ENCODE measurements around the gene HDAC7.

Gene HDAC7

DNA sequence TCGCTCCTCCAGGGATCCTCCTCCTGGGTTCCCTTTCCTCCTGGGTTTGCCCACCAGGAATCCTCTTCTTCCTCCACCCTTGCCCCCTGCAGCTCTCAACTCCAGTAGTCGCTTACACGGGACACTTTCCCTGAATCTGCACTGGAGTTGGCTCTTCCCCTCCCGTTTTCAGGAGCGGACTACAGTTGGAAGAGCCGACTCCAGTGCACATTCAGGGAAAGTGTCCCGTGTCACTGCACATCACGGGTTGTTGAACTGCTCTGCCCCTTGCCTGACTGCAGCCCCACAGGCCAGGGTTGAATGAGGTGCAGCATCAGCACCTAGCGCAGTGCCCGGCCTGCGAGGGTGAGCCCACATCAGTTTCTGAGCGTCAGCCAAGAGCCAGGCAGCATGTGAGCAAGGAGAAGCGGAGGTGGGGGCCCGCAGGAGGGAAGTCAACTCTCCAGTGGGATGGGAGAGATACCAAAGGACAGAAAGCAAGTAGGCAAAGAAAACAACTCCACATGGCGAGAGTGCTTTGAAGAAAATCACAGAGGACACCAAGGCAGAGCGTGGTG, 74.1 kb downstream of the HDAC7 start:
- H2AFZ ChIP-seq (ENCODE audit: low read depth, low read length), result no peak overlapping the region
- no peaks in the 10 kb centered on the region for H3K36me3 ChIP-seq (ENCODE audit: insufficient read depth, low read length)
- H3K4me3 ChIP-seq (ENCODE audit: low read length), result no peak overlapping the region
- H3K4me1 ChIP-seq (ENCODE audit: insufficient read depth, low read length), result peaks cover 3% of the 10 kb centered on the region
- no peaks in the 10 kb centered on the region for H3K9me3 ChIP-seq (ENCODE audit: low read length)
- H3K27me3 ChIP-seq (ENCODE audit: insufficient read depth, low read length), result peaks cover 3% of the 10 kb centered on the region

DNA sequence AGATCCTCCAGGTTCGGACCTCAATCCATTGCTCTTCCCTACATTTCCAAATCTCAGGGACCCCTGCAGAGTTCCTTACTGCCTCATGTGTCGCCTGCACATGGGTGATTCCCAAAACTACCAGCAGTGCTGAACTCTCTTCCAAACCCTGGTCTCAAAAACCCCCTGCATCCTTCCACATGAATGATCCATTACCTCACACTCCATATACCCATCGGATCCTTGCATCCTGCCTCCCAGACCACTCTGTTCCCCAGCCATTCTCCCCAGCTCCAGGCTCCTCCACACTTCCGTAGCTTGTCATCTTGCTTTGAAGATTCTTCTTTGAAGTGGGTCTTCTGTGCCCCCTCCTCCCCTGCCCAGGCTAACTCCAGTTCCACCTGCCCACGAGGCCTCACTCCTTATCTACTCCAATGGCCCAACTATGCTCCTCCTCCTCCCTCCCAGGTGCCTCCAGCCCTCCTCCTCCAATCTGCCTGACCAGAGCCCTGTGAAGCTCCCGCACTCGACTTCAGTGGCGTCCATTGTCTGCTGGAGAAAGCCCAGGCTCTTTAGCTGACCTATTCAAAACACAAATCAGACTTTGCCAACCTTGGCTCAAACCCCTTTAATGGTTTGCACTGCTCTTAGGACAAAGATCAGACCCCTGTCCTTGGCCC, 74.8 kb downstream of the HDAC7 start:
- Histone ChIP-seq H3K27me3 (ENCODE audit: insufficient read depth, low read length) (peaks cover 3% of the 10 kb centered on the region), H3K36me3 (ENCODE audit: insufficient read depth, low read length) (no peaks in the 10 kb centered on the region), H2AFZ (ENCODE audit: low read depth, low read length) (no peak overlapping the region), H3K4me3 (ENCODE audit: low read length) (no peak overlapping the region), H3K9me3 (ENCODE audit: low read length) (no peaks in the 10 kb centered on the region), H3K4me1 (ENCODE audit: insufficient read depth, low read length) (peaks cover 3% of the 10 kb centered on the region)

DNA sequence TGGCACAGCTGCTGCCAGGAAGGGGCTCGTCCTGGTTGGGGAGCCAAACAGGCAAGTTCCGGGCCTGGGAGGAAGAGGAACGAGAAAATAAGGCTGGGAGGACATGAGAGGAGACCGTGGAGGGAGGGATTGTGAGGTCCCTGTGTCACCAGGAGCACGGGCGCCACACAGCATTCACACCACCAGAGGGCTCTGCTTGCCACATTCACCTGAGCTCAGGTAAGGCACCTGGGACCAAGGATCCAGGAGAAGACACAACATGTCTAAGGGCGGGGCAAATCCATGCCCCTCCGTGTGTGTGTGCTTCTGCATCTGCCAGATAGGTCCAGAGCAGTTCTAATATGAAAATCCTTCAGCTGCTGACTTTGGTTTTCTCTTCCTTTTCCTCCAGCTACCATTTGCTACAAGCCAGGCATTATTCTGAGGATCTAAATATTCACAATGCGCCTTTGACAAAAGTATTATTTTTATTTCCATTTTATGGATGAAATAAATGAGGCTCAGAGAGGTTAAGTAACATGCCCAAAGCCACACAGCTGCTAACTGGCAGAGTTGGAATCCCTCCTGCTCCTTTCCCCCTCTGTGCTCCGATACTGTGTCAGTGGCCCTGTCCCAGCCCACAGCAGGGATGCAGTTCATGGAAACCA, 75.6 kb downstream of the HDAC7 start:
- H3K27me3 ChIP-seq (ENCODE audit: insufficient read depth, low read length), result peaks cover 3% of the 10 kb centered on the region
- H3K9me3 ChIP-seq (ENCODE audit: low read length), result no peaks in the 10 kb centered on the region
- no peak overlapping the region for H2AFZ ChIP-seq (ENCODE audit: low read depth, low read length)
- H3K4me3 ChIP-seq (ENCODE audit: low read length), result no peak overlapping the region
- peaks cover 3% of the 10 kb centered on the region for H3K4me1 ChIP-seq (ENCODE audit: insufficient read depth, low read length)
- no peaks in the 10 kb centered on the region for H3K36me3 ChIP-seq (ENCODE audit: insufficient read depth, low read length)

DNA sequence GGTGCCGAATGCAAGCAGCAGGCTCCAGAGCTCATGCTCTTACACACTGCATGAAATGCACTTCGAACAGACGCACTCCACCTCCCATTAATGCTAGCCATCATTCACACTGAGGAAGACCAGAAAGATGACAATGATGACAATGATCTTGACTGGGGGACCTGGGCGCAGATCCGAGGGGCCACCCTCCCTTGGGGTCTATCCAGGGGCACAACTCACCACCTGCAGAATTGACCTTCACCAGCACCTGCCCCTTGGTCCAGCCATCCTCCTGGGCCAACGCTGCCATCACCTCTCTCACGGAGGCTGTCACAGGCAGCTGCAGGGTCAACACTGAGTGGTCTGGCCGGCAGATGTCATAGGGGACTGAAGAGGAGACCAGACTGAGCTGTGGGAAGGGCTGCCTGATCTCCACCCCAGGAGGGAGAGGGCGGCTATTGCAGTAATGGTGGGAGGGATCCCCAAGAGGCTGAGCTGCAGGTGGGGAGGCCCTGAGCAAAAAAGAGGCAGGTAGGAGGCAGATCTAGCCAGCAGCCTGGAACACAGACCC, 76.3 kb downstream of the HDAC7 start:
- Histone ChIP-seq H3K4me1 (ENCODE audit: insufficient read depth, low read length) (peaks cover 3% of the 10 kb centered on the region), H3K9me3 (ENCODE audit: low read length) (no peaks in the 10 kb centered on the region), H3K4me3 (ENCODE audit: low read length) (no peak overlapping the region), H2AFZ (ENCODE audit: low read depth, low read length) (no peak overlapping the region), H3K27me3 (ENCODE audit: insufficient read depth, low read length) (peaks cover 3% of the 10 kb centered on the region), H3K36me3 (ENCODE audit: insufficient read depth, low read length) (no peaks in the 10 kb centered on the region)

DNA sequence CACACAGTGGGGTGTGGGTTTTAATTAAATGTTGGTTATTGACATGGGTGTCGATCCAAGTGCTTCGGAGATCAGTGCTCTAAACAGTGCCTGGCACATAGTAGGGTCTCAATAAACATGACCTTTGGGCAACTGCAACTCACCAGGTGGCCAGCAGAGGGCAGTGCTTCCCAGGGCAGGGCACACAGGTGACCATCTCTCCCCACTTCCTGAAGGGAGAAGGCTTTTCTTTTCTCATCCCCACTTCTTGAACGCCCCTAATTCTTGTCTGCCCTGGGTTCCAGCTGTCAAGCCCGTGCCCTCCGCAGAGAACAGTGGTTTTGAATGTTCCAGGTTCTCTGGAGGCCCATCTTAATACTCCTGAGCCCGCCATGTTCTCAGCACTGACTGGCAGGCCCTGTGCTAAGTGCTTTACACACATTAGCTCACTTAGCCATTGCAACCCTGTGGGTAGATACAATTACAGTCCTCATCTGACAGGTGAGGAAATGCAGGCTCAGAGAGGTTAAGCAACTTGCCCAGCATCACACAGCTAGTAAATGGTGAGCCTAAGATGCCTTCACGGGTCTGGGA, 77.4 kb downstream of the HDAC7 start:
- Histone ChIP-seq H3K4me3 (ENCODE audit: low read length) (no peak overlapping the region), H3K36me3 (ENCODE audit: insufficient read depth, low read length) (no peaks in the 10 kb centered on the region), H3K4me1 (ENCODE audit: insufficient read depth, low read length) (peaks cover 3% of the 10 kb centered on the region), H2AFZ (ENCODE audit: low read depth, low read length) (no peak overlapping the region), H3K27me3 (ENCODE audit: insufficient read depth, low read length) (no peaks in the 10 kb centered on the region), H3K9me3 (ENCODE audit: low read length) (no peaks in the 10 kb centered on the region)

DNA sequence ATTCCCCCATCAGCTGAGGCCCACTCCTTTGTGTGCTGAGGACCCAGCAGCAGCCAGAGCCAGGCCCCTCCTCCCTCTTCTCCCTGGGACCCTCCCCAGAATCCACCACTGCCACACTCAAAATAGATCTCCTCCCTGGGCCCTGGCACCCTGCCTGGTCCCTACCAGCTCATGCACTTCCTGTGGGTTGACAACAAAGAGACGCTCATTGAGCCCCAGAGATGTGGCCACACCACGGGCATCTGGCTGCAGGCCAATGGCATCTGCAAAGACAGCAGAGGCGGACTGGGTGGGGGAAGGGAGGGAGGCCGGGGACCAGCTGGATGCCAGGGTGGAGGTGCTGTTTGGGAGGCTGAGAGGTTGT, 78.4 kb downstream of the HDAC7 start:
- peaks cover 3% of the 10 kb centered on the region for H3K4me1 ChIP-seq (ENCODE audit: insufficient read depth, low read length)
- no peaks in the 10 kb centered on the region for H3K36me3 ChIP-seq (ENCODE audit: insufficient read depth, low read length)
- no peaks in the 10 kb centered on the region for H3K9me3 ChIP-seq (ENCODE audit: low read length)
- H2AFZ ChIP-seq (ENCODE audit: low read depth, low read length), result no peak overlapping the region
- no peaks in the 10 kb centered on the region for H3K27me3 ChIP-seq (ENCODE audit: insufficient read depth, low read length)
- H3K4me3 ChIP-seq (ENCODE audit: low read length), result no peak overlapping the region

DNA sequence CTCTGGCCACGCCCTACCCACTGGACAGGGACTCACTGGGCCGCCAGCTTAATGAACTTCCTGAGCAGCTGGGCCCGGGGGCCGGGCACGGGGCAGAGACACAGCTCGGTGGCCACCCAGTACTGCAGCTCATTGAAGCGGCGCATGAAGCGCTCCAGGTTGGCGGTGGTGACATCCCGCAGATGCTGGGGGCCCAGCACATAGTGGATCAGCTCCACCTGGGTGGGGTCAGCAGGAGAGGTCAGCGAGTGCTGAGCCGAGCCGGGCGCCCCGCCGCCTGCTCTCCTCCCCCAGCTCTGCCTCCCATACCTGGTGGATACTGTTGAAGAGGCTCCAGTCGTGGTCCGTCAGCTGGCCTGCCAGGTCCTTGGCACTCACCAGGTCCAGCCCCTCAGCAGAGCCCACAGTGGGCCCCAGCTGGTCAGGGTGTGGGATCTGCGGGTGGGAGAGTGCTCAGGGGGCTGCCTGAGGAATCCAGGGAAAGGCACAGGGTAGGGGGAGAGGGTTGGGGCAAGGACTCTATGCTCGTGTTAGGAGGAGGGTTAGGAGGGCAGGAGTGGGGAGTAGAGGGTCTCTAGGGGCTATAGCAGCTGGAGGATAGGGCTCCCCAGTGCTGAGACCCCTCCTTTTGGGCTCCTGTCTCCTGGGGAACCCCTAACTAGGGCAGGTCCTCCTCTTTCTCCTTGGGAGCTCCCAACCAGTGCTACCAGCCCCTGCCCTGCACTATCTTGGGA, 78.9 kb downstream of the HDAC7 start:
- H2AFZ ChIP-seq (ENCODE audit: low read depth, low read length), result no peak overlapping the region
- no peaks in the 10 kb centered on the region for H3K9me3 ChIP-seq (ENCODE audit: low read length)
- peaks cover 3% of the 10 kb centered on the region for H3K4me1 ChIP-seq (ENCODE audit: insufficient read depth, low read length)
- no peaks in the 10 kb centered on the region for H3K36me3 ChIP-seq (ENCODE audit: insufficient read depth, low read length)
- H3K27me3 ChIP-seq (ENCODE audit: insufficient read depth, low read length), result no peaks in the 10 kb centered on the region
- H3K4me3 ChIP-seq (ENCODE audit: low read length), result no peak overlapping the region

DNA sequence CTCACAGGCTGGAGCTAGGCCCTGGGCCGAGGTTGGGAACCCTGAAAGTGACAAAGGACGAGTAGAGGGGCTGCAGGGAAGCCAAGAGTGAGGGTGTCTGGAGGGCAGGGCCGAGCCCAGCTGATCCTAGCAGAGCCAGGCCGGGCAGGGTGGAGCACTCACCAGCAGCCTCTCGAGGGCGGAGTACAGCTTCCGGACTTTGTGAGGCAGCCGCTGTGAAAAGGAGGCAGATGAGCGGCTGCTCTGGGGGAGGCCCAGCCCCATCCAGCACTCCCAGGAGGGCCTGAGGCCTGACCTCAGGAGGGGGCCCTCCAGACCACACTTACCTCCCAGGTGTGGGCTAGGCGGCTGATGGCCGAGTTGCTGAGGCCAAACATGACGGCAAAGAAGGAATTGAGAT, 79.7 kb downstream of the HDAC7 start:
- Histone ChIP-seq H3K9me3 (ENCODE audit: low read length) (no peaks in the 10 kb centered on the region), H2AFZ (ENCODE audit: low read depth, low read length) (no peak overlapping the region), H3K4me3 (ENCODE audit: low read length) (no peak overlapping the region), H3K4me1 (ENCODE audit: insufficient read depth, low read length) (peaks cover 7% of the 10 kb centered on the region), H3K27me3 (ENCODE audit: insufficient read depth, low read length) (no peaks in the 10 kb centered on the region), H3K36me3 (ENCODE audit: insufficient read depth, low read length) (no peaks in the 10 kb centered on the region)

DNA sequence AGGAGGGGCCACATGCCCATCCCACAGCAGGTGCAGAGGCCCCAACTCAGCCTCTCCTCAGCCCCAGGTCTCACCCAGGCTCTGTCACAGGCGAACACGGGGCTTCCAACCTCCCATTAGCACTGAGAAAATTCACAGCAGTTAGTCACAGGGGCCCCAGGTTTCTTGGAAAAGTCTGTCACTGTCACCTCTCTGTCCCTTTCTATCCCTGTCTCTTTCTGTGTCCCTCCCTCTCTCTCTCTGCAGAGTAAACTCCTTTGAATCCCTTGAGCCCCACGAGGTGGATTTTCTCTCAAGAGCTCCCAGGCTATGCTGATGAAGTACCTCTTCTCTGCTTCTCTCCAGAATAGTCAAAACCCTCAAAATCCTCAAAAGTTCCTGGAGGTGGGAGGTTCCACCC, 80.4 kb downstream of the HDAC7 start:
- H3K36me3 ChIP-seq (ENCODE audit: insufficient read depth, low read length), result no peaks in the 10 kb centered on the region
- H3K4me1 ChIP-seq (ENCODE audit: insufficient read depth, low read length), result peaks cover 14% of the 10 kb centered on the region
- H2AFZ ChIP-seq (ENCODE audit: low read depth, low read length), result no peak overlapping the region
- H3K4me3 ChIP-seq (ENCODE audit: low read length), result no peak overlapping the region
- no peaks in the 10 kb centered on the region for H3K9me3 ChIP-seq (ENCODE audit: low read length)
- no peaks in the 10 kb centered on the region for H3K27me3 ChIP-seq (ENCODE audit: insufficient read depth, low read length)

DNA sequence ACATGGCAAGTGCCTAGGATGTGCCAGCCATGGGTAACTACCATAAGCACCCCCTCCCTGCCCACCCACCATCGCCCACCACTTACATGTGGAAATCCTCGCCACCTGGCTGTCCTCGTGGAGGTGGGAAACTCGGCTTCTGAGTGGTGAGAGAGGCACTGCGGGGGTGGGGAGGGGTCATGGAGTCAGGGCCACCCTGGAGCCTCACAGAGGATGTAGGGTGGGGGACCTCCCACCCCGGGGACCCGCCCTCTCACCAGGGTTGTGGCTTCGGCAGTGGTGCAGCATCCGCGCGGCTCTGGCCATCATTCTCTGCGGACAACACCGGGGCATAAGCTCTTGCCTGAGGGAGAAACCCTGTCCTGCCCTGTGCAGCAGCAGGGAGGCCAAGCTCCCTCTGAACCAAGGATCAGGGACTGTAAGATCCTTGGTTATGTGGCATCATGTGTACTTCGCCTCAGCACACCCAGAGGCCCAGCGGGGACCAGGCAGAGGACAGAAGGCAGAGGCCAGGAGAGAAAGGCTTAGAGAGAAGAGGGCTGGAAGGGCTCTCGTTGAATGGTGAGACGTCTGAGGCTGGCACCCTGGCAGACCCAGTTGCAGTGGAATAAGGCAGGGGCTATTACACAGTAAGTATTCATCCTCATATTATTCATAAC, 81.6 kb downstream of the HDAC7 start:
- no peaks in the 10 kb centered on the region for H3K27me3 ChIP-seq (ENCODE audit: insufficient read depth, low read length)
- no peak overlapping the region for H2AFZ ChIP-seq (ENCODE audit: low read depth, low read length)
- H3K36me3 ChIP-seq (ENCODE audit: insufficient read depth, low read length), result no peaks in the 10 kb centered on the region
- H3K9me3 ChIP-seq (ENCODE audit: low read length), result no peaks in the 10 kb centered on the region
- H3K4me1 ChIP-seq (ENCODE audit: insufficient read depth, low read length), result peaks cover 15% of the 10 kb centered on the region
- H3K4me3 ChIP-seq (ENCODE audit: low read length), result no peak overlapping the region

DNA sequence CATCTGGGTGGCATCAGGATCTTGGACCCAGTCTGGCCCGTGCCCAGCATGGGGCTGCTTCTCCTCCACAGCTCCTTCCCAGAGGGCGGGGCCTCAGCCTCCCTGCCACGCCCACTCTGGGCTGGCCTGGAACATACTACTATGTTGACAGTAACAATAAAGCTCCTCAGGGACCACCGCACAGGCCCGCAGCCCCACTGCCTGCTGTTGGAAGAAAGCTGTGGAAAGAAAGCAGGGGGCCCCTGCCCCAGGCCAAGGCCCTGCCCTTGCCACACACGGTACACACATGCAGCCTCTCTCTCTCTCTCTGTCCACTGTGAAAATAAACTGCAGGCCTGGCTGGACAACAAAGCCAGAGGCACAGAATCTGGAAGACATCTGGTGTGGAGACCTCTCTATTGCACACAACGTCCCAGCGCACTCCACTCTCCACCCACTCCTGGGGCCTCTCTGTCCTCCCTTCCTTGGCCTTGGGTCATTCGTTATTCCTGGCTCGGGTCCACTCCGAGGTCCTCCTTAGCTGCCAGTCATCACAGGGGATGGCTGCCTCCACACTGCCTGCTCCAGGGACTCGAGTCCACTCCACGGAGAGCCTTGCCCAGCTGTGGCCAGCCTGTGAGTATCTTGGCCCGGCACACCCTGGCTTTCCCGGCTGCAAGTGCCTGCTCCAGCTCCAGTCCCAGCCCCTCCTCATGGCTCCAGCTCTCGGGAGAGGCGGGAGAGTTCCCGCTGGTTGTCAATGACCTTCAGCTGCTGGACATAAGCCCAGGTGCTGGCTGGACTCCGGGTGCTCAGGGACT, 82.6 kb downstream of the HDAC7 start:
- Histone ChIP-seq H2AFZ (ENCODE audit: low read depth, low read length) (peak overlapping the region; percentile 10), H3K27me3 (ENCODE audit: insufficient read depth, low read length) (no peaks in the 10 kb centered on the region), H3K9me3 (ENCODE audit: low read length) (no peaks in the 10 kb centered on the region), H3K36me3 (ENCODE audit: insufficient read depth, low read length) (no peaks in the 10 kb centered on the region), H3K4me3 (ENCODE audit: low read length) (no peak overlapping the region), H3K4me1 (ENCODE audit: insufficient read depth, low read length) (peaks cover 15% of the 10 kb centered on the region)

DNA sequence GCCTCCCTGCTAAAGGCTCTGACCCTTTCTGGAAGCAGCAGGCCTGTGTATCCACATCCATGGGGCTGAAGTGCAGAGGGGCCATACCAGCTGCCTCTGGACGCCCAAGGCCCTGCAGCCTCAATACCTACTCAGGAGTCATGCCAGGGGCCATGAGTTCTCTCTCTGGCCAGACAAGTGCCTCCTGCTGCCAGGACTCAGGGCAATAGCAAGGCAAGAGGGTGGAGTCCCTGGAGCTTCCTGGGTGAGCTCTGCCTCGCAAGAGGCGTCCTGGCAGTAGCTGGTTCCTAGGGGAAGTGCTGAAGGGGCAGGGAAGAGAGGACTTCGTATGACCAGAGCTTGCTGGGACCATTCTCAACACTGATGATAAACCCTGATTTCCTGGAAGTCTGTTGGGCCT, 83.5 kb downstream of the HDAC7 start:
- Histone ChIP-seq H3K27me3 (ENCODE audit: insufficient read depth, low read length) (no peaks in the 10 kb centered on the region), H3K9me3 (ENCODE audit: low read length) (no peaks in the 10 kb centered on the region), H2AFZ (ENCODE audit: low read depth, low read length) (no peak overlapping the region), H3K4me1 (ENCODE audit: insufficient read depth, low read length) (peaks cover 15% of the 10 kb centered on the region), H3K36me3 (ENCODE audit: insufficient read depth, low read length) (no peaks in the 10 kb centered on the region), H3K4me3 (ENCODE audit: low read length) (no peak overlapping the region)

Data from neuron (in vitro differentiated cells).